Urothelium cell line (cell line): Measurements from ENCODE around the gene MED27.
"Not testable (repeated sequence)": the region's sequence is repeated elsewhere in the genome, so short reads cannot be mapped to it uniquely, and the experiment has no call there.

Source experiments
- DNase-seq: peaks from one replicate; pipeline ENCODE4 v3.0.0; 2011; ENCODE audit warnings: low spot score, mixed read lengths
- FAIRE-seq: peaks from 2 replicates; lab custom pipeline; 2011; peaks lifted over from hg19 to GRCh38; lab: Jason Lieb, UNC

The MED27 gene

DNA sequence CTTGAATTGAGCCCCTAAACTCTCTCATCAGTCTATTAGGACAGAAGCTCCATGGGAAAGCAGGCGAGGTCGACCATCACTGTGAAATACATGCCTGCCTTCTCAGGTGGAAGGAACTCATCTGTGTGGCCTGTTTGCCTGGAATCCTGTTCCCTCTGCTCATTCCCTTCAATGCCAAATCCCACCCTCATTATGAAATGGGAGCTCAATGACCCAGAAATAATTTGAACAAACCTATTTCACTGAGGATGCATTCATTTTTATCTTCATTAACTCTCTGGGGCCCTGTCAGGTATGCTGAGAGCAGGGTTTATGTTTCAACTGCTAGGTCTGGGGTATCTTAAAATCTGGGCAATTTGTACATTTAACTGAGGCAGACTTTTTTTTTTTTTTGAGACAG lies 142.2 kb downstream of the MED27 start:
- DNase-seq (no peak), FAIRE-seq (no peak)

DNA sequence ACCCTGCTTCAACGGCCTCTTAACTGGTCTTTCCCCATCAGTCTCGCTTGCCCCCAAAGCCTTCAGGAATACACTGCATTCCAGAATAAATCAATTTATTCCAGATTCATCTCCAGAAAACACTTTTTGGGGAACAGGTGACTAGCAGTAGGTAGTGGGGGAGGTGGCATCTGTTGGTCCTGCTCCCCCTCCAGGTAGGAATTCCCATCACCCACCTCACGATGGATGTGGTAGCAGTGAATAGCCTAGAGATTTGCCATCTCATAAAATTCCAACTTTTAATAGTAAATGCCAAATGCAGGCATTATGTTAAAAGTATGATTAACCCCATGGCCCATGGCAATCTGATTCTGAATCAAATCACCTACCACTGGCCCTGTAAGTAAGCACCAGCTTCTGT lies 142.7 kb downstream of the MED27 start:
- FAIRE-seq = no peak
- DNase-seq = no peak

DNA sequence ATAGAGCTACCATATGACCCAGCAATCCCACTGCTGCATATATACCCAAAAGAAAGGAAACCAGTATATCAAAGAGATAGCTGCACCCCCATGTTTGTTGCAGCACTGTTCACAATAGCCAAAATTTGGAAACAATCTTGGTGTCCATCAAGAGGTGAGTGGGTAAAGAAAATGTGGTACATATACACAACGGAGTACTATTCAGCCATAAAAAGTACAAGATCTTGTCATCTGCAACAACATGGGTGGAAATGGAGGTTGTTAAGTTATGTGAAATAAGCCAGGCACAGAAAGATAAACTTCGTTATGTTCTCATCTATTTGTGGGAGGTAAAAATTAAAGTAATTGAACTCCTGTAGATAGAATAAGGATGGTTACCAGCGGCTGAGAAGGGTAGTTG lies 145.0 kb downstream of the MED27 start:
- FAIRE-seq = no peak
- DNase-seq = no peak

DNA sequence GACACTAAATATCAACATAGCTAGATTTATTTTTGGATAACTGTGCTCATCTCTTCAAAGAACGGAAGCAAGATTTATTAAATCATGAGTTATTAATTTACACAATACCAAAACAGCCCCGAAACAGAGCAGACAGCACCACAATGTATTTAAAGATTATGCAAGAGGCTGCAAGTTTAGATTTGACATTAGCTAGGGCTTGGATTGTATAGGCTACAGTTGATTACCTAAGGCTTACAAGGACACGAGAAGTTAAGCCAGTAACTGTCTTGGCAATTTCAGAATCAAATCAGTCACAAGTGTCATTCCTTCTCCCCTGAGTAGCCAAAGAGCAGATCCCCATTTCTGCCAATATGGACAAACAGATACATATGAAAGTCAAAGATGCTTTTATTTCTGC lies 152.6 kb downstream of the MED27 start:
- no peak for DNase-seq
- FAIRE-seq = no peak

DNA sequence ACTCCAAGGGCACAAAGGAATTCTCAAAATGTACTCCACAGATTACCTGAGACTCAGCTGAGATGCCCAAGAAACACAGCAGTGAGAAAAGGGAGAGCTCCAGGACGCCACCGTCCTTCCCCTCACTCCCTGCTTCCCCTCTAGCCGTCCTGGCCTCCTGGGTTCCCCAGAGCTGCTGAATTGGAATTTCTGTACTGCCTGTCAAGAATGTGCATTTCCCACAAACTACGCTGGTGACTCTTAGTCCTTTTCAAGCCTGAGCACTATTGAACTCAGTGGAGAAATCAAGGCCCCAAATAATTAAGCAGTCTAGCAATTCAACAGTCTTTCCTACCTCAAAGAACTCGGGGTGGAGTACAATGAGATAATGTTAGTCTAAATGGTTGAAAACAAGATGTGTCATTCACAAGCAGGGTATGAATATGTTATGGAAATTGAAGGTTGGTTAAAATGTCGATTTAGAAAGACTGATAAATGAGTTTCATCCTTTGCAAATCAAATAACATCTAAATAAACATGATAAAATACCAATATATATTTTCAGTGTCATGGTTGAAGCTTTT lies 153.2 kb downstream of the MED27 start:
- DNase-seq = no peak
- no peak for FAIRE-seq

DNA sequence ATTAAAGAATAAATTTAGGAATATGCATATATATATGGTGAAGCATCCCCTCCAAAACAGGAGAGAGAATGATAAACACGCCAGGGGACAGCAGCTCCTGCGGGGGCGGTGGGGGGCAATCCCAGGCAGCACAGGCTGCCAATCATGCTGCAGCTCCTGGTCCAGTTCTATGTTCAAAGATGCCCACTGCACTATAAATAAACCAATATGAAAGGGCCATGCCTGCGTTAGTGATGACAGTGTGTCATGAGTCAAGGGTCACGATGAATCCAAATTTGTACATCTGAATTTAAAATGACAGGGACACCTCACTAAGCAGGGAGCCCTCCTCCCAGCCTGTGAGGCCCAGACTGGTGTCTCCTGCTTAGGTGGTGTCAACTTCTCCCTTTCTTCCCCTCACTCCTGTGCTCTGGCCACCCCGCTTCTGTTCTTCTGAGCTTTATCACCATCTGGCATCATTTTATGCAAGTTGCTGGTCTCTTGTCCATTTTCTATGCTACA lies 153.9 kb downstream of the MED27 start:
- FAIRE-seq (no peak), DNase-seq (no peak)

DNA sequence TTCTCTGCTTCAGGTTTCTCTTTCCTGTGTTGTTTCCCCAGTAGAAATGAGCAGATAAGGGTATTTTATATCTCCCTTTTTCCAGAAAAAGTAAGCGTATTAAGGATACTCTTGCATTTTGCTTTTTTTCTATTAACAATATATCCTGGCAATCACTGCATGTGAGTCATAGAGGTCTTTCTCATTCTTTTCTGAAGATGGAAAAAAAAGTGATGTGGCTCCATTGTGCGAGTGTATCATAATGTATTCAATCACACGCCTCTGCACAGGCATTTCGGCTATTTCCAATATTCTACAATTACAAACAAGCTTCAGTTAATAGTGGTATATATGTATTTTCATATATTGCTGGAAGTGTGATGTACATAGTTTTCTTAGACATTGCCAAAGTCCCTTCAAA lies 155.9 kb downstream of the MED27 start:
- no peak for DNase-seq
- FAIRE-seq = no peak

DNA sequence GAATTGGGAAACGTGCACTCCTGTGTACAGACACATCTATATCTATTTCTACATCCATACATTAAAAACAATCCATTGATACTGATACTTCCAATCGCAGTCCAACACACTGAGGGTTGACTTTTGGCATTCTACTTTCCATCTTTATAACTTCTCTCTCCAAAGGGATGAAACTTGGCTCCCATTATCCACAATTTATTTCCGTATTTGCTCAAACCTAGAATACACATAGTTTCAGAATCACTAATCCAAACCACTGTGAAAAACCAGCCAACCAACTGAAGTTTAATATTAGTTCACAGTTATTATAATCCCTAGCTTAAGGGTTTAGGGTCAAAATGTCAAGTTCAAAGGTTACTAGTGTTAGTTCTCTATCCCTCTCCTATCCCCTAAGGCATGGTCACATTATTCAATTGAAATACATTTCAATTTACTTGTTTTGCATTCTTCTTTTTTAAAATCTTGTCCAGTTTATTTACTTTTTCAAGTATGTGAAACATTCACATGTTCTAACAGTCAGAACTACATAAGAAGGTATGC lies 156.5 kb downstream of the MED27 start:
- FAIRE-seq (no peak), DNase-seq (no peak)

DNA sequence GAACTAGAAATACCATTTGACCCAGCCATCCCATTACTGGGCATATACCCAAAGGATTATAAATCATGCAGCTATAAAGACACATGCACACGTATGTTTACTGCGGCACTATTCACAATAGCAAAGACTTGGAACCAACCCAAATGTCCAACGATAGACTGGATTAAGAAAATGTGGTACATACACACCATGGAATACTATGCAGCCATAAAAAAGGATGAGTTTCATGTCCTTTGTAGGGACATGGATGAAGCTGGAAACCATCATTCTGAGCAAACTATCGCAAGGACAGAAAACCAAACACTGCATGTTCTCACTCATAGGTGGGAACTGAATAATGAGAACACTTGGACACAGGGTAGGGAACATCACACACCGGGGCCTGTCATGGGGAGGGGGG lies 158.0 kb downstream of the MED27 start:
- DNase-seq, FAIRE-seq: not testable (repeated sequence)

DNA sequence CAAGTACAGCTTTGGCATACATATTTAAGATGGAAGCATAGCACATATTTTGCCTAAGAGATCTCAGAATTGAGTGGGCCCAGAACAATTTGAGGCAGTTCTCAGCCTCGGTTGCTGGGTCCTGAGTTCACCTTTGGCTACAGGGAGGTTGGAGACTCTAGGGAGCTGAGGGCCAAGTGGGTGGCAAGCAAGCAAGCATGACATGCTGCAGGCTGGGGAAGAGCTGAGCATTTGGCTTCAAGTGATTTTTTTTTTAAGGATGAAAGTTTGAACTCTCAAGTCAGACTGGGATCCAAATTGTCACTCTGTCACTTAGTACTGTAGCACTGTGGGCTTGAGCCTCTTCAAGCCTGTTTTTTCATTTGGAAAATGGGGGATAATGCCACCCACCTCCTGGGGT lies 160.5 kb downstream of the MED27 start:
- no peak for FAIRE-seq
- DNase-seq = no peak

DNA sequence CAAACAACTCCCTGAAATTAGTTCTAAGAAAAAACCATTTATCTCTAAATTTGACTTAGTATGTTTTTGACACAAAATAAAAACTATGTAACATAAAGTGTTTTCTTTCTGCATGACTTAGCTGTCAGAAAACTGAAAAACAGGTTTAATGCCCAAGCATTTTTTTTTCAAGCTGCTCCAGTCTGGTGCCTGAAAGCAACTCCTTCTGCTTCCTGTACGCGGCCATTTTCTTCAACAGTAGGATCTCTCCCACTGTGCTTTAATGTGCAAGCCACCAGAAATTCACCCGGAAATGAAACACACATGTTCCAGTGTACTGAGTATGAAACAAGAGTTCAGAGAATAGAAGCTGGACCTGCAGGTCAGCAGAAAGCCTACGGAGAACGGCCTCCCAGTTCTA lies 161.2 kb downstream of the MED27 start:
- no peak for DNase-seq
- FAIRE-seq = no peak

DNA sequence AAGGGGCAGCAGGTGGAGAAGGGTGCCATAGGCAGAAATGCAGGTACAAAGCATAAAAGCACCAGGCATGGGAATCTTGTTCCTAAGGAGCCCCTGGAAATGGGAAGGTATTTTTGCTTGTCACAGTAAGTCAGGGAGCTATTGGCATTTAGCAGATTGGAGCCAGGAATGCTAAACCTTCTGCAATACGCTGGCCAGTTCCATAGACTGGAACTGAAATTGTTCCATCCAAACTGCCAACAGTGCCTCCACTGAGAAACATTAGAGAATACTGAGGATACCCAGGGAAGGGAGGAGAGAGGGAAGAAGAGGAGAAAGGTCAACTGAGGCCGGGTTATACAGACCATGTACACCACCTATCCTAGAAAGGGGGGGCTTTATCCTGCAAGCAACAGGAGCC lies 162.7 kb downstream of the MED27 start:
- FAIRE-seq (no peak), DNase-seq (no peak)

DNA sequence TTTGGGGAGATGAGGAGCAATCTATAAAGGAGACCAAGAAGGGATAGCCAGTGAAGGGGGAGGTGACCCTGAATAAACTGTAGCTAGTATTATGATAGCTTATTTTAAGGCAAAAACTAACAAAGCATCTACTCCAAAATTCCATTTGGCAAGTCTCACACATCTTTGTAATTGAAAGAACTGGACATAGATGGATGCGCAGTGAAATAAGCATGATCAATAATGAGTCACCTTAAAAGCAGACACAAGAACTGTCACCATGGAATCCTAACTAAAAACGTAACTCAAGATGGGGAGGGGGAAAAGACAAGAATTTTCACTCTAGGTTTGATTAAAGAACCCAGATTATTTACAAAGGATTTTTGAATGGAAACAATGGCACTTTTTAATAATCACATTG lies 164.5 kb downstream of the MED27 start:
- DNase-seq (no peak), FAIRE-seq (no peak)

DNA sequence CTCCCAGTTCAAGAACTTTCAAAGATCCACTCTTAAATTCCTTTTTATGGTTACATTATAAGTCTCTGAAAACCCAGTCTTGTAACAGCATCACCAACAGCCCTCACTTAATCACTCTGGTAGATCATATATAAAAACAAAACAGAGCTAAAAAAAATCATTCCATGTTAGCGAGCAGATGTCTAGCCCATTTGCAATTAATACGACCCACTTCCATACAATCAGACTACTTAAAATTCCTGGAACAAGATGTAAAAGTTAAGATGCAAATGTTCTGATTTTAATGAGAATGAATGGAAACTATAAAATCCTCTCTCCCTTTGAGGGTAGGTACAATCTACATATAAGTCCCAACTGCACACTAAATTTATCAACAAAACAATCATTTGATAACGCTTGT lies 167.0 kb downstream of the MED27 start:
- FAIRE-seq = no peak
- no peak for DNase-seq

DNA sequence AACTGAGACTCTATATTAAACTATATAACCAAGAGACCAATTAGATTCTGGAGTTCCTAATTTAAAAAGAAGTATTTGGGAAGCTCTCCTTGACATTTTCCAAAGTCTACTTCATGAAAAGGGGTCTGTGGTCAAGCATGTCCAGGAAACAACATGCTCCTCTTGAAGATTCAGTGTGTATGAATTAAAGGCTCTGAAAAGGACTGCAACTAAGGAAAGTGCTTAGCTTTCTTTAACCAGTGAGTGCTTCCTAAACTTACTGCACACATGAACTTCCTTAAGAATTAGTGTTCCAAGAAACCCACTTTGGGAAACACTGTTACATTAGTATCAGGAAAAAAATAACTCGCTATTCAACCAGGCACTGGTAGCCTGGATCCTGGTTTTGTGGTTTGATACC lies 167.6 kb downstream of the MED27 start:
- no peak for FAIRE-seq

DNA sequence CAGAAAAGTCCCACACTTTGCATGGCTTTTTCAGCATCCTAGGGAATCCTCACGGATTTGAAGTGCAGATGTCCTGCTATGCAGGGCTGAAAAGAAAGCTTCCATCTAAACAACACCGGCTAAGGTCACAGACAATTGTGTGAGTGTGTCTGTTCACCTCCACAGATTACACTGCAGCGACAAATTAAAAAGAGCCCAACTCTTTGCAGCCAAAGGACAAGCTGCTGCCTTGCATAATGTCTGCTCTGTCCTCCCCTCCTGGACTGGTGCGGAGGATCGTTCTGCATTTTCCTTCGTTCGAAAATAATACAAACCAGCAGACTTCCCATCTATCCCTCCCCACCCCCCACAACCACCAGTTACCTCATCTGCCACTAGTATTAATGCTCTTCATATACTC lies 169.1 kb downstream of the MED27 start:
- no peak for FAIRE-seq
- DNase-seq = no peak

More for the DNA sequence above, 167.6 kb downstream of the MED27 start:
- DNase-seq = no peak

DNA sequence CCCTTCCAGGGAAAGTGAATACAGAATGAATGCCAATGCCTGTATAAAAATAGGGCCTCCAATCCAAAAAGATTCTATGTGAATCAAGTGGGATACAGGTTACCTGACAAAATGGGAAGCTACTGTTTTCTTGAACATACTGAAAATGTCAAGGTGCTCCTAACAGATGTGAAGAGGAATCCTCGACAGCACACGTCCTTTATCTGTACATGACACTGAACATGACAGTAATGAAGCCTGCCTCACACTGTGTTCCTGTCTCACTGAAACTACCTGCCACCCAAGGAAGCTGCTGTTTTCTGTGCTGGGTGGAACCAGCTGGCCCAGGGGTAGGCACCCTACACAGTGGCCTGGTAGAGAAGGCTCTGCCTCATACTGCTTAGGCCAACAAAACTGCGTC lies 174.5 kb downstream of the MED27 start:
- no peak for FAIRE-seq
- DNase-seq = no peak

DNA sequence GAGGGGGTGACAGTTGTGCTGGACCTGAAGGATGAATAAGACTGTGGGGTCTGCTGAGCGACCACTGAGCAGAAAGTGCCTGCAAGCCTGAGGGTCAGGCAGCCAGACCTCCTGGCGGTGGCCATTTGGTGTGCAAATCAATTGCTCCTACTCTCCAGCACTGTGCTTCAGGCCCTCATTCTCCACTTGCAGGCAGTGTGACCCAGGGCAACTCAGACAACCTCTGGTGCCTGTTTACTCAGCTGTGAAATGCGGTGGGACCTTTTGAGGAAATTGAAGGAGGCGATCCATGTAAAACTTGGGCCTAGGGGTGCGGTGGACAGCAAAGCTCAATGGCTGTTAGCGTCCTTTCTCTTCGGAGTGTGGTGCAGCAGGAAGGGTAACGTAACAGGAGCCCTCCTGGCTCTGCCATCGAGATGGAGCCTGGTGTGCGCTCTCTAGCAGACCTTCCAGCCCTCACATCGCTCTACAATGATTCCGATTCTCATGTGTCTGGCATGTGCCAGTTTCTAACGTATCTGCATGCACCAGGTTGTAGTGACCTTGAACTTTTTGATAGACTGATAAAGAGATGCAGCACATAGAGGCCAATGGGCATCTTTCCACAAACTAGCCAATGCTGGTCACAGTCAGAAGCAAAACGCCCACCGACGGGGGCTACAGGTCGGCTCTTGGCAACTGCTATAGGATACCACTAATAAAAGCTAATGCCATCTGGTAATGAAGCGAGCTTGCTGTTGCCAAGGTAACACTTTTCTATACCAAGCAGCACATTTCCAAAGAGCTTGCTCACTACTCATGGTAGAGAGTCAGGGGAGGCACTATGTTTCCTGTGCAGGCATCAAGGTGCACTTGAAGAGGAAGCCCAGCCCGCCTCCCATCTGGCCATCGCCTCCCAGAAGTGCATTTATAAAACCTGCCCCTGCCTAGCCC lies 180.1 kb downstream of the MED27 start:
- FAIRE-seq (no peak), DNase-seq (no peak)

DNA sequence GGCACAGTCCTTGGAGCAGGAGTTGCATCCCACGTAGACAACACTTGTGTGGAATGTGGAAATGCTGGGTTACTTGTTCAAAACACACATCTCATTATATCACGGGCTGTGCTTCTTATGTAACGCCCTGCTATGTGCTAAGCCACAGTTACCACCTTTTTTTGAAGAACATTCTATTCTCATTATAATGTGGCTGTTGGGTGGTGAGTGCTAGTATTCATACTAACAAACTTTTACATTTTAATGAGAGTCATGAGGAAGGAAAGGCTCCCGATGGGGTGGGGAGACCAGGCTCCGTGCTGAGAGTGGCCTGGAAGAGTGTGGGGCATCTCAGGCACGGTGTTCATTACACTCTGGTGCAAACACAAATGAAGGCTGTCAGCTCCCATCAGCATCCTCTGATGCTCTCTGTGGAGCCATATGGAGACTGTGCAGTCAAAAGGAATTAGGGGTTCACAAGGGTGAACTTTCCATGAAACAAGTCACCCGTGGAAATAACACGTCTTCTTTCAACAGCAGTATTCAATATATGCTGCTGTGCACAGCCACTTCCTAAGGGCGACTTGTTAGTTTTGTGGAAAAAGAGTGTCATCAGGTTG lies 186.7 kb downstream of the MED27 start:
- DNase-seq (no peak), FAIRE-seq (no peak)

DNA sequence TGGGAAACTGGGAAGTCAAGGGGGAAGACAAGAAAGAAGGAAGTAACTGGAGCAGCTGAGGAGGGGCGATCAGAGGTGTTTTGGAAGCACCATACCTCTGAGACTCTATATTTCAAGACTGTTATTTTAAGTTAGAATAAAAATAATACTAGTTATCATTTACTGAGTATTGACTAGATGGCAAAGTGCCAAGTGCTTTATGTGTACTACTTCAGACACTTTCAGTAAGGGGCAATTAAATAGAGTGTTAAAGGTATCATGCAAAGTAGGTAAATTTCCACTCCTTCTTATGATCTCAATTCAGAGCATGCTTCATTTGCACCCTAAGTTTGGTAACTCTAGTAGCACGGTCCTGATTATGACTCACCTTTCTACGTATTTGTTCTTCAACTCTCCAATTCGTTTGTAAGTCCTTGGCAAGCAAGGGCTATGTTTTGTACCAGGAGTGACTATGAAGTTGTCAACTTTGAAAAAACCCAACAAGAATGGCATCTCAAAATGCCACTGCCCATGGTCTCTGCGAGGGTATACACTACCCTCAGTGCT lies 187.4 kb downstream of the MED27 start:
- DNase-seq = no peak
- no peak for FAIRE-seq

DNA sequence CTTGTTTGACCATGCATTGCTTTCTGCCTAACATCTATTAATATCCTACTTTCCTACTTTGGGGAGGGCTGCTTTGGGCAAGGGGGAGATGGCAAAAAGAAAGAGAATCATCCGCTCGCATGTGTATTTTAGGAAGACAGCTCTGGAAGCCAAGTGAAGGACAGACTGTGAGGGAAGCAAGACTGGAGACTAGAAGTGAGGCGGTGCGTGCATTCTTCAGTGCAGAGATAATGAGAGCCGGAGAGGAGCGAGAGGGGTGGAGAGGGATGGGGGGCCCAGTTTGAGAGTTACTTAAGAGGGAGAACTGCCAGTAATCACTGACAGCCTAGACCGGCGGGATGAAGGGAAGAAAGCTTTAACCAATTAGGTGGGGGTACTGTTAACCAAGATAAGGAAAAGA lies 188.1 kb downstream of the MED27 start:
- FAIRE-seq (no peak), DNase-seq (no peak)
